ENCODE measurements around the gene GALNT12. TPM values are rescaled to one million over a fixed set of nuclear protein-coding genes. Genes with fewer than 3 reads are reported as not detected.
A peak's percentile ranks its signal among the peaks of the same experiment; 100 is the strongest.

The GALNT12 gene
- total RNA-seq, 1 donor from 2014 or later, result 0.55 TPM

GRCh38 chr9:98772364-98773155 is 34.9 kb upstream of the GALNT12 start:
- TF ChIP-seq CTCF (IDR thresholded peaks at IDR 0.05; ENCODE audit: borderline replicate concordance), result no peak
- Histone ChIP-seq H3K4me1 (no peaks in the 10 kb centered on the region), H3K27me3 (ENCODE audit: low read depth) (no peaks in the 10 kb centered on the region), H3K36me3 (peaks cover 52% of the 10 kb centered on the region), H3K4me3 (no peak overlapping the region), H3K9me3 (replicated peaks) (no peaks in the 10 kb centered on the region), H3K27ac (replicated peaks) (no peak overlapping the region)
- DNase-seq, result no peak
- intact Hi-C loops (cut with micrococcal nuclease), result loop anchor here (10.0 kb wide), 1 partner anchor 458 kb away; no protein-coding TSS in a partner anchor

GRCh38 chr9:98773721-98774120 is 33.7 kb upstream of the GALNT12 start:
- H3K4me3 ChIP-seq, result no peak overlapping the region
- H3K27ac ChIP-seq (replicated peaks), result no peak overlapping the region
- intact Hi-C loops (cut with micrococcal nuclease), result loop anchor here (10.0 kb wide), 1 partner anchor 459 kb away; no protein-coding TSS in a partner anchor
- no peak for TF ChIP-seq CTCF (IDR thresholded peaks at IDR 0.05; ENCODE audit: borderline replicate concordance)
- H3K27me3 ChIP-seq (ENCODE audit: low read depth), result no peaks in the 10 kb centered on the region
- no peaks in the 10 kb centered on the region for H3K4me1 ChIP-seq
- peaks cover 41% of the 10 kb centered on the region for H3K36me3 ChIP-seq
- no peak for DNase-seq
- H3K9me3 ChIP-seq (replicated peaks), result no peaks in the 10 kb centered on the region

GRCh38 chr9:98774746-98775145 is 32.7 kb upstream of the GALNT12 start:
- Histone ChIP-seq H3K4me3 (no peak overlapping the region), H3K36me3 (peaks cover 41% of the 10 kb centered on the region), H3K9me3 (replicated peaks) (no peaks in the 10 kb centered on the region), H3K27ac (replicated peaks) (no peak overlapping the region), H3K4me1 (no peaks in the 10 kb centered on the region), H3K27me3 (ENCODE audit: low read depth) (no peaks in the 10 kb centered on the region)
- no peak for DNase-seq
- TF ChIP-seq CTCF (IDR thresholded peaks at IDR 0.05; ENCODE audit: borderline replicate concordance), result peak; percentile 27
- intact Hi-C loops (cut with micrococcal nuclease), result loop anchor here (10.0 kb wide), 1 partner anchor 460 kb away; no protein-coding TSS in a partner anchor

GRCh38 chr9:98775831-98776441 is 31.5 kb upstream of the GALNT12 start:
- Histone ChIP-seq H3K36me3 (peaks cover 30% of the 10 kb centered on the region), H3K4me3 (no peak overlapping the region), H3K27me3 (ENCODE audit: low read depth) (no peaks in the 10 kb centered on the region), H3K9me3 (replicated peaks) (no peaks in the 10 kb centered on the region), H3K27ac (replicated peaks) (no peak overlapping the region), H3K4me1 (no peaks in the 10 kb centered on the region)
- no peak for DNase-seq
- intact Hi-C loops (cut with micrococcal nuclease), result loop anchor here (10.0 kb wide), 1 partner anchor 461 kb away; no protein-coding TSS in a partner anchor
- TF ChIP-seq CTCF (IDR thresholded peaks at IDR 0.05; ENCODE audit: borderline replicate concordance), result peak; percentile 76

- Histone ChIP-seq H3K27ac (replicated peaks) (no peak overlapping the region), H3K9me3 (replicated peaks) (no peaks in the 10 kb centered on the region), H3K27me3 (ENCODE audit: low read depth) (no peaks in the 10 kb centered on the region), H3K4me3 (no peak overlapping the region), H3K4me1 (no peaks in the 10 kb centered on the region), H3K36me3 (peaks cover 29% of the 10 kb centered on the region)
- DNase-seq, result no peak
- no peak for TF ChIP-seq CTCF (IDR thresholded peaks at IDR 0.05; ENCODE audit: borderline replicate concordance)
- intact Hi-C loops (cut with micrococcal nuclease), result loop anchor here (10.0 kb wide), 1 partner anchor 463 kb away; no protein-coding TSS in a partner anchor
These were observed 29.9 kb upstream of the GALNT12 start for GRCh38 chr9:98777618-98778017.
